22Rv1 (cell line): Measurements from ENCODE around the gene PPM1H.

Experiments used
- CTCF ChIP-seq: fragments of 450-650 bp; IDR thresholded peaks from 2 replicates; pipeline ENCODE4 v1.5.1; 2017; ENCODE audit warnings: mild to moderate bottlenecking
- ZFX ChIP-seq: fragments of 450-650 bp; IDR thresholded peaks from 2 replicates; pipeline ENCODE4 v1.6.1; 2017; ENCODE audit warnings: antibody characterized with exemption, borderline replicate concordance

GRCh38 chr12:62771828-62772227 is 163.1 kb downstream of the PPM1H start:
- TF ChIP-seq CTCF, result no peak
- TF ChIP-seq ZFX, result no peak
